HCT116 (cell line): Measurements from ENCODE around the gene OR2B2. TPM values are rescaled to one million over a fixed set of nuclear protein-coding genes. Genes with fewer than 3 reads are reported as not detected.

Experiments used
- ATAC-seq: fragments of 200-7000 bp; cut with Tn5 transposase; 2 replicates; pipeline ENCODE4 v1.9.1; 2020; ENCODE audit warnings: mild to moderate bottlenecking, moderate library complexity
- BruUV-seq: library from RNA; stranded (reverse); fragments of 400-500 nt; replicated peaks from 2 replicates; lab custom pipeline; 2021; lab: Mats Ljungman, UMichigan
- CTCF ChIA-PET: fragments of 300-600 bp; sonication (Branson Sonifier 250); formaldehyde crosslinking; loops from one replicate; lab custom pipeline; 2021; ENCODE audit warnings: antibody characterized with exemption; lab: Charles Lee
- POLR2A ChIA-PET: fragments of 300-600, 350-600 bp; sonication (Branson Sonifier 250); formaldehyde crosslinking; loops from one replicate; lab custom pipeline; 2021; ENCODE audit warnings: antibody characterized with exemption; lab: Charles Lee
- RAD21 ChIA-PET, 2 experiments: fragments of 300-600 bp; sonication (Branson Sonifier 250); formaldehyde crosslinking; loops; one replicate each; lab custom pipeline; 2023; ENCODE audit warnings: low total read pairs in 2 of 2; ENCODE audit not compliant: uncharacterized antibody in 2 of 2, unreplicated experiment in 2 of 2, low non-redundant PET in 1 of 2; lab: Charles Lee
- DNase-seq: peaks from one replicate; pipeline ENCODE4 v3.0.0-alpha.2; 2010; ENCODE audit warnings: low read depth, low spot score
- H2AFZ ChIP-seq: fragments of 200-600 bp; shearing (Covaris generic), sonication (generic); 2 replicates; pipeline ENCODE4 v1.6.1; 2017; ENCODE audit warnings: low read depth, mixed run types, mixed read lengths, antibody characterized with exemption, low read length; ENCODE audit not compliant: poor library complexity, severe bottlenecking
- H3K27ac ChIP-seq: 2 replicates; pipeline ENCODE4 v1.5.1; 2012; ENCODE audit warnings: low read depth, low read length
- H3K27me3 ChIP-seq: fragments of 200-600 bp; sonication (generic); 2 replicates; pipeline ENCODE4 v1.6.1; 2016; ENCODE audit warnings: mixed run types, low read length, mixed read lengths; ENCODE audit not compliant: insufficient read depth
- H3K36me3 ChIP-seq, 2 experiments: fragments of 200-500 bp in 1 of 2; fragments of 200-600 bp in 1 of 2; sonication (Bioruptor generic) in 1 of 2; sonication (generic) in 1 of 2; 2 replicates each; pipeline versions ENCODE4 v1.5.1 to v1.6.1; 2014 to 2016; ENCODE audit warnings: low read length in 2 of 2, inconsistent platforms in 1 of 2, mixed read lengths in 1 of 2, mixed run types in 1 of 2; ENCODE audit not compliant: insufficient read depth in 2 of 2, control insufficient read depth in 1 of 2
- H3K4me1 ChIP-seq, 2 experiments: fragments of 200-600 bp in 1 of 2; sonication (generic) in 1 of 2; 2 replicates each; pipeline versions ENCODE4 v1.5.1 to v1.6.1; 2012 to 2017; ENCODE audit warnings: low read length in 2 of 2, inconsistent platforms in 1 of 2, mild to moderate bottlenecking in 1 of 2, mixed read lengths in 1 of 2, mixed run types in 1 of 2, moderate library complexity in 1 of 2; ENCODE audit not compliant: insufficient read depth in 2 of 2, control insufficient read depth in 1 of 2
- H3K4me2 ChIP-seq: fragments of 200-600 bp; sonication (generic); 2 replicates; pipeline ENCODE4 v1.6.1; 2017; ENCODE audit warnings: mixed run types, low read length, mixed read lengths
- H3K4me3 ChIP-seq, 2 experiments: fragments of 200-600 bp in 1 of 2; sonication (generic) in 1 of 2; replicated peaks in 1 of 2; 2 replicates each; pipeline ENCODE4 v1.5.1; 2011 to 2016; ENCODE audit warnings: low read length in 2 of 2, control low read depth in 1 of 2, low read depth in 1 of 2, mild to moderate bottlenecking in 1 of 2, mixed read lengths in 1 of 2, mixed run types in 1 of 2
- H3K79me2 ChIP-seq: fragments of 200-600 bp; sonication (generic); 2 replicates; pipeline ENCODE4 v1.6.1; 2017; ENCODE audit warnings: mild to moderate bottlenecking, mixed run types, low read length, moderate library complexity, mixed read lengths; ENCODE audit not compliant: insufficient read depth
- H3K9ac ChIP-seq: fragments of 200-600 bp; sonication (generic); 2 replicates; pipeline ENCODE4 v1.6.1; 2016; ENCODE audit warnings: low read length, mixed read lengths
- H3K9me2 ChIP-seq: fragments of 200-600 bp; sonication (generic), shearing (Covaris generic); 2 replicates; pipeline ENCODE4 v1.6.1; 2017; ENCODE audit warnings: mixed run types, mild to moderate bottlenecking, moderate library complexity; ENCODE audit not compliant: insufficient read depth
- H3K9me3 ChIP-seq, 2 experiments: fragments of 200-500 bp in 1 of 2; fragments of 200-600 bp in 1 of 2; sonication (Bioruptor generic) in 1 of 2; sonication (generic) in 1 of 2; 2 replicates each; pipeline ENCODE4 v1.6.1; 2014 to 2017; ENCODE audit warnings: low read length in 2 of 2, mixed read lengths in 2 of 2, inconsistent platforms in 1 of 2, low read depth in 1 of 2, mild to moderate bottlenecking in 1 of 2, mixed run types in 1 of 2, moderate library complexity in 1 of 2; ENCODE audit not compliant: control insufficient read depth in 1 of 2, insufficient read depth in 1 of 2
- H4K20me1 ChIP-seq: fragments of 200-600 bp; sonication (generic), shearing (Covaris generic); 2 replicates; pipeline ENCODE4 v1.6.1; 2017; ENCODE audit warnings: mixed run types, mild to moderate bottlenecking, moderate library complexity; ENCODE audit not compliant: insufficient read depth
- ATF3 ChIP-seq: IDR thresholded peaks from 2 replicates; pipeline ENCODE4 v1.6.1; 2012
- CBX3 ChIP-seq: IDR thresholded peaks from 2 replicates; pipeline ENCODE4 v1.6.1; 2012; ENCODE audit warnings: low read depth
- ELF1 ChIP-seq: IDR thresholded peaks from 2 replicates; pipeline ENCODE4 v1.6.1; 2012; ENCODE audit warnings: low read depth, borderline replicate concordance
- EZH2 ChIP-seq: fragments of 200-600 bp; sonication (generic); IDR thresholded peaks from 2 replicates; pipeline ENCODE4 v1.6.1; 2017; ENCODE audit warnings: antibody characterized with exemption, mixed run types
- EZH2phosphoT487 ChIP-seq: fragments of 200-600 bp; IDR thresholded peaks from 2 replicates; pipeline ENCODE4 v1.6.1; 2018; ENCODE audit warnings: antibody characterized with exemption, borderline replicate concordance
- JUND ChIP-seq: IDR thresholded peaks from 2 replicates; pipeline ENCODE4 v1.6.1; 2012
- MAX ChIP-seq: IDR thresholded peaks from 2 replicates; pipeline ENCODE4 v1.6.1; 2012
- POLR2A ChIP-seq: IDR thresholded peaks from 2 replicates; pipeline ENCODE4 v1.7.0; 2011; ENCODE audit warnings: borderline replicate concordance; ENCODE audit not compliant: insufficient read depth, insufficient read length; ENCODE audit errors: extremely low read depth
- POLR2AphosphoS5 ChIP-seq: IDR thresholded peaks from 2 replicates; pipeline ENCODE4 v1.6.1; 2011; ENCODE audit warnings: mild to moderate bottlenecking, low read depth, low read length, moderate library complexity
- RAD21 ChIP-seq: IDR thresholded peaks from 2 replicates; pipeline ENCODE4 v1.6.1; 2012; ENCODE audit warnings: low read depth, mild to moderate bottlenecking
- SP1 ChIP-seq: IDR thresholded peaks from 2 replicates; pipeline ENCODE4 v1.6.1; 2012; ENCODE audit warnings: low read depth
- TCF7L2 ChIP-seq: IDR thresholded peaks from 2 replicates; pipeline ENCODE4 v1.7.0; 2011; ENCODE audit warnings: borderline replicate concordance, inconsistent platforms; ENCODE audit not compliant: insufficient read depth, insufficient read length; ENCODE audit errors: extremely low read depth
- YY1 ChIP-seq: IDR thresholded peaks from 2 replicates; pipeline ENCODE4 v1.6.1; 2011; ENCODE audit warnings: low read length, low read depth, moderate library complexity, mild to moderate bottlenecking; ENCODE audit not compliant: insufficient replicate concordance; ENCODE audit errors: extremely low read depth
- ZBTB33 ChIP-seq: IDR thresholded peaks from 2 replicates; pipeline ENCODE4 v1.6.1; 2011; ENCODE audit warnings: mild to moderate bottlenecking, low read length, moderate library complexity; ENCODE audit not compliant: insufficient replicate concordance; ENCODE audit errors: extremely low read depth
- ZFX ChIP-seq: fragments of 450-650 bp; IDR thresholded peaks from 2 replicates; pipeline ENCODE4 v1.6.1; 2017
- intact Hi-C: fragments of 100-400 bp; cut with micrococcal nuclease; formaldehyde crosslinking; loops from 2 replicates; pipeline ENCODE4 v1.10.0; 2022
- total RNA-seq: library from RNA; stranded (reverse); gene quantifications from one replicate; pipeline ENCODE4 v1.2.1, GENCODE V29; 2021; ENCODE audit not compliant: unreplicated experiment

OR2B2 gene
- total RNA-seq, 1 experiment from 2014 or later: not detected

- no peak for ATAC-seq
- no peaks in the 10 kb centered on the region for H4K20me1 ChIP-seq
- BruUV-seq: no TSS peak
- no peak for DNase-seq
- no peaks in the 10 kb centered on the region for H3K9me2 ChIP-seq
- H3K79me2 ChIP-seq: no peaks in the 10 kb centered on the region
- CTCF ChIA-PET: no interaction called here
- H3K27me3 ChIP-seq: no peaks in the 10 kb centered on the region
- TF ChIP-seq EZH2phosphoT487 (no peak), SP1 (no peak), POLR2A (no peak), TCF7L2 (no peak), MAX (no peak), EZH2 (no peak), CBX3 (no peak), YY1 (no peak), JUND (no peak), ZBTB33 (no peak), ATF3 (no peak), ZFX (no peak), POLR2AphosphoS5 (no peak), RAD21 (no peak), ELF1 (no peak)
- no peak overlapping the region for H3K4me2 ChIP-seq
- RAD21 ChIA-PET: no interaction called here
- H3K27ac ChIP-seq: no peak overlapping the region
- no peak overlapping the region for H2AFZ ChIP-seq
- POLR2A ChIA-PET: interaction anchor here (0.8 to 2.3 kb wide), 2 partner anchors 25 to 30 kb away, joined by 3 to 8 read pairs; a partner anchor contains a TSS
- intact Hi-C loops: no loop called here
- H3K9ac ChIP-seq: no peak overlapping the region
- H3K9me3 ChIP-seq: no peaks in the 10 kb centered on the region
- H3K36me3 ChIP-seq: no peaks in the 10 kb centered on the region
- H3K4me3 ChIP-seq: no peak overlapping the region
- no peaks in the 10 kb centered on the region for H3K4me1 ChIP-seq
These were observed 43.9 kb downstream of the OR2B2 start for GRCh38 chr6:27868311-27868710.
